Thymus (tissue), 11 donors: ENCODE data around the gene TMEM238L. TPM values are rescaled to one million over a fixed set of nuclear protein-coding genes. Genes with fewer than 3 reads are reported as not detected.

Experiments used
- DNase-seq, 9 donors: peaks; one replicate each; pipeline ENCODE4 v3.0.0-alpha.2; 2013; ENCODE audit warnings: low spot score in 9 of 9, low read depth in 6 of 9, missing footprints in 1 of 9
- H3K27ac ChIP-seq, 2 donors: one replicate each; pipeline ENCODE4 v1.5.1; 2013; ENCODE audit warnings: control low read depth in 1 of 2, low read depth in 1 of 2, low read length in 1 of 2, mild to moderate bottlenecking in 1 of 2, moderate library complexity in 1 of 2
- H3K27me3 ChIP-seq, 2 donors: one replicate each; pipeline ENCODE4 v1.5.1; 2013; ENCODE audit warnings: low read length in 1 of 2; ENCODE audit not compliant: control insufficient read depth in 2 of 2, insufficient read depth in 1 of 2
- H3K36me3 ChIP-seq, 2 donors: one replicate each; pipeline ENCODE4 v1.5.1; 2013; ENCODE audit warnings: low read length in 1 of 2, mild to moderate bottlenecking in 1 of 2, moderate library complexity in 1 of 2; ENCODE audit not compliant: control insufficient read depth in 2 of 2, insufficient read depth in 2 of 2
- H3K4me1 ChIP-seq, 2 donors: one replicate each; pipeline ENCODE4 v1.5.1; 2013; ENCODE audit warnings: low read length in 2 of 2; ENCODE audit not compliant: control insufficient read depth in 2 of 2, insufficient read depth in 2 of 2
- H3K4me3 ChIP-seq, 2 donors: one replicate each; pipeline ENCODE4 v1.5.1; 2013; ENCODE audit warnings: low read length in 2 of 2, control low read depth in 1 of 2, mild to moderate bottlenecking in 1 of 2
- H3K9me3 ChIP-seq, 2 donors: one replicate each; pipeline ENCODE4 v1.5.1; 2013; ENCODE audit warnings: low read length in 1 of 2, mild to moderate bottlenecking in 1 of 2; ENCODE audit not compliant: control insufficient read depth in 2 of 2, insufficient read depth in 1 of 2
- WGBS: extraction: QIAGEN DNeasy Blood & Tissue Kit; methylation state at CpG from one replicate; pipeline ENCODE4 v1.1.7; 2013; 5-methylcytosine and 5-hydroxymethylcytosine counted together
- polyA plus RNA-seq: library from polyadenylated mRNA; stranded (reverse); fragments of 200-250 nt; gene quantifications from one replicate; pipeline ENCODE4 v1.2.3, GENCODE V29; 2013
- total RNA-seq: library from RNA; stranded (reverse); fragments of 120-200 nt; gene quantifications from one replicate; pipeline ENCODE4 v1.2.4, GENCODE V29; 2013
- donor health status: healthy.

TMEM238L gene
- total and polyA plus RNA-seq, 2 donors = 0.07 TPM; not detected in 1

GRCh38 chr17:10836966-10837590 is 33.2 kb upstream of the TMEM238L start:
- no peaks in the 10 kb centered on the region for H3K9me3 ChIP-seq
- DNase-seq = no peak
- H3K27me3 ChIP-seq = no peaks in the 10 kb centered on the region
- H3K36me3 ChIP-seq = no peaks in the 10 kb centered on the region
- no peak overlapping the region for H3K27ac ChIP-seq
- H3K4me1 ChIP-seq = no peaks in the 10 kb centered on the region
- WGBS = 88% methylated on average over 15 of the region's 15 CpGs
- no peak overlapping the region for H3K4me3 ChIP-seq

GRCh38 chr17:10836145-10836544 is 32.2 kb upstream of the TMEM238L start:
- H3K36me3 ChIP-seq = no peaks in the 10 kb centered on the region
- DNase-seq = no peak

GRCh38 chr17:10831696-10832095 is 27.8 kb upstream of the TMEM238L start:
- H3K36me3 ChIP-seq = no peaks in the 10 kb centered on the region
- 98% methylated on average over 5 of the region's 5 CpGs for WGBS
- DNase-seq = no peak
- H3K4me3 ChIP-seq = no peak overlapping the region
- H3K9me3 ChIP-seq = no peaks in the 10 kb centered on the region
- H3K27ac ChIP-seq = no peak overlapping the region
- H3K27me3 ChIP-seq = no peaks in the 10 kb centered on the region
- H3K4me1 ChIP-seq = no peaks in the 10 kb centered on the region

More at GRCh38 chr17:10836145-10836544, 32.2 kb upstream of the TMEM238L start:
- no peak overlapping the region for H3K27ac ChIP-seq
- no peaks in the 10 kb centered on the region for H3K4me1 ChIP-seq
- H3K27me3 ChIP-seq = no peaks in the 10 kb centered on the region
- 93% methylated on average over 7 of the region's 7 CpGs for WGBS
- no peaks in the 10 kb centered on the region for H3K9me3 ChIP-seq
- no peak overlapping the region for H3K4me3 ChIP-seq

- no peaks in the 10 kb centered on the region for H3K27me3 ChIP-seq
- no peaks in the 10 kb centered on the region for H3K36me3 ChIP-seq
- no peaks in the 10 kb centered on the region for H3K9me3 ChIP-seq
- H3K4me1 ChIP-seq = no peaks in the 10 kb centered on the region
- 82% methylated on average over 5 of the region's 5 CpGs for WGBS
- H3K4me3 ChIP-seq = no peak overlapping the region
- no peak for DNase-seq
- H3K27ac ChIP-seq = no peak overlapping the region
Observed at GRCh38 chr17:10827898-10828552, 24.1 kb upstream of the TMEM238L start.

- no peaks in the 10 kb centered on the region for H3K4me1 ChIP-seq
- H3K36me3 ChIP-seq = no peaks in the 10 kb centered on the region
- WGBS = 95% methylated on average over 7 of the region's 7 CpGs
- DNase-seq = no peak
- no peak overlapping the region for H3K27ac ChIP-seq
- no peaks in the 10 kb centered on the region for H3K9me3 ChIP-seq
- no peaks in the 10 kb centered on the region for H3K27me3 ChIP-seq
- H3K4me3 ChIP-seq = no peak overlapping the region
Observed at GRCh38 chr17:10824874-10825273, 21.0 kb upstream of the TMEM238L start.

GRCh38 chr17:10821770-10822169 is 17.9 kb upstream of the TMEM238L start:
- Histone ChIP-seq H3K27ac (no peak overlapping the region), H3K27me3 (no peaks in the 10 kb centered on the region), H3K4me3 (no peak overlapping the region), H3K4me1 (no peaks in the 10 kb centered on the region), H3K9me3 (no peaks in the 10 kb centered on the region), H3K36me3 (no peaks in the 10 kb centered on the region)
- no peak for DNase-seq

- no peaks in the 10 kb centered on the region for H3K4me1 ChIP-seq
- H3K27me3 ChIP-seq = no peaks in the 10 kb centered on the region
- no peaks in the 10 kb centered on the region for H3K36me3 ChIP-seq
- WGBS = 71% methylated on average over 4 of the region's 4 CpGs
- no peak overlapping the region for H3K4me3 ChIP-seq
- H3K9me3 ChIP-seq = no peaks in the 10 kb centered on the region
- no peak for DNase-seq
- H3K27ac ChIP-seq = no peak overlapping the region
Observed at GRCh38 chr17:10821054-10821453, 17.2 kb upstream of the TMEM238L start.

GRCh38 chr17:10815319-10815718 is 11.4 kb upstream of the TMEM238L start:
- Histone ChIP-seq H3K27ac (no peak overlapping the region), H3K4me1 (no peaks in the 10 kb centered on the region), H3K4me3 (no peak overlapping the region), H3K9me3 (no peaks in the 10 kb centered on the region), H3K36me3 (no peaks in the 10 kb centered on the region), H3K27me3 (no peaks in the 10 kb centered on the region)
- WGBS = 92% methylated on average over 5 of the region's 5 CpGs
- no peak for DNase-seq

GRCh38 chr17:10814075-10814474 is 10.2 kb upstream of the TMEM238L start:
- H3K27me3 ChIP-seq = no peaks in the 10 kb centered on the region
- H3K36me3 ChIP-seq = no peaks in the 10 kb centered on the region
- H3K27ac ChIP-seq = no peak overlapping the region
- 82% methylated on average over 1 of the region's 1 CpG for WGBS
- H3K9me3 ChIP-seq = no peaks in the 10 kb centered on the region
- no peaks in the 10 kb centered on the region for H3K4me1 ChIP-seq
- DNase-seq = no peak
- no peak overlapping the region for H3K4me3 ChIP-seq
